Muscle layer of colon (tissue), 2 donors: ENCODE data around the gene GPR158.

Experiments
- H3K27ac ChIP-seq: one replicate; pipeline ENCODE4 v1.7.0; 2013; ENCODE audit warnings: low read depth, mild to moderate bottlenecking, low read length, moderate library complexity
- H3K27me3 ChIP-seq, 2 donors: one replicate each; pipeline ENCODE4 v1.7.0; 2013; ENCODE audit warnings: low read length in 2 of 2, mild to moderate bottlenecking in 2 of 2; ENCODE audit not compliant: insufficient read depth in 2 of 2, control insufficient read depth in 1 of 2
- H3K36me3 ChIP-seq: one replicate; pipeline ENCODE4 v1.7.0; 2013; ENCODE audit warnings: mild to moderate bottlenecking, low read length; ENCODE audit not compliant: insufficient read depth
- H3K4me1 ChIP-seq: one replicate; pipeline ENCODE4 v1.7.0; 2013; ENCODE audit warnings: mild to moderate bottlenecking, low read length; ENCODE audit not compliant: insufficient read depth
- H3K4me3 ChIP-seq, 2 donors: one replicate each; pipeline ENCODE4 v1.7.0; 2013; ENCODE audit warnings: low read length in 2 of 2, low read depth in 1 of 2, mild to moderate bottlenecking in 1 of 2, moderate library complexity in 1 of 2
- H3K9ac ChIP-seq: one replicate; pipeline ENCODE4 v1.7.0; 2013; ENCODE audit warnings: low read length
- H3K9me3 ChIP-seq: one replicate; pipeline ENCODE4 v1.7.0; 2013; ENCODE audit warnings: mild to moderate bottlenecking, low read length
- donor health status: abdominal sarcoma.
- donor health status: Adenocarcinoma of cecum.

GPR158 gene

GRCh38 chr10:25278180-25278579 is 103.4 kb downstream of the GPR158 start:
- Histone ChIP-seq H3K9ac (no peak overlapping the region), H3K27me3 (no peaks in the 10 kb centered on the region), H3K9me3 (no peaks in the 10 kb centered on the region), H3K36me3 (no peaks in the 10 kb centered on the region), H3K4me1 (no peaks in the 10 kb centered on the region), H3K4me3 (no peak overlapping the region), H3K27ac (no peak overlapping the region)

- no peak overlapping the region for H3K27ac ChIP-seq
- H3K27me3 ChIP-seq: no peaks in the 10 kb centered on the region
- no peak overlapping the region for H3K9ac ChIP-seq
- no peaks in the 10 kb centered on the region for H3K36me3 ChIP-seq
- no peaks in the 10 kb centered on the region for H3K4me1 ChIP-seq
- H3K4me3 ChIP-seq: no peak overlapping the region
- no peaks in the 10 kb centered on the region for H3K9me3 ChIP-seq
Measured at GRCh38 chr10:25280076-25280475, 105.3 kb downstream of the GPR158 start.

DNA sequence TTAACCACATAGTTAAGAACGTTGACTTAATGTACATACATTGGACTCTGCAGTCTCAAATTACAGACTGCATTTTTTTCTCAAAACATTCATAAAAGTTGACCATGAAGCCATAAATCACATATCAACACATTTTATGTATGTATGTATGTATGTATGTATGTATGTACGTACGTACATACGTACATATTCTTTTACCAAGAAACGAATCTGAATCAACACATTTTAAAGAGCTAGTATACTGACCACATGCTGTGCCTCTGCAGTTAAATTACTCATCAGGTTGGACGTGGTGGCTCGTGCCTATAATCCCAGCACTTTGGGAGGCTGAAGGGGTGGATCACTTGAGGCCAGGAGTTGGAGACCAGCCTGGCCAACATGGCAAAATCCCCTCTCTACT is 105.8 kb downstream of the GPR158 start:
- Histone ChIP-seq H3K9ac (no peak overlapping the region), H3K4me3 (no peak overlapping the region), H3K9me3 (no peaks in the 10 kb centered on the region), H3K27me3 (no peaks in the 10 kb centered on the region), H3K36me3 (no peaks in the 10 kb centered on the region), H3K27ac (no peak overlapping the region), H3K4me1 (no peaks in the 10 kb centered on the region)

DNA sequence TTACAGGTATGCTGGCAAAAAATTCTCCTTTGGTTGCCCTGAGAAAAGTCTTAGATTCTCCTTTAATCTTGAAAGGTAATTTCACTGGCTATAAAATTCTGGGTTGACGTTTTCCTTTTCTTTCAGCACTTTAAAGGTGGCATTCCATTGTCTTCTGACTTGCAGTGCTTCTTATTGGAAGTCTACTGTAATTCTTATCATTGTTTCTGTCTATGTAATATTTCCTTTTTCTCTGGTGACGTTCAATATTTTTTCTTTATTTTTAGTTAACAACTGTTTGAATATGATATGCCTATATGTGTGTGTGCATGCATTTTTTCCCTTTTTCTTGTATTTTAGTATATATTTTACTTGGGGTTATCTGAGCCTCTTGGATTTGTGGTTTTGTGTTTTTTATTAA is 111.0 kb downstream of the GPR158 start:
- Histone ChIP-seq H3K4me1 (no peaks in the 10 kb centered on the region), H3K4me3 (no peak overlapping the region), H3K27ac (no peak overlapping the region), H3K27me3 (no peaks in the 10 kb centered on the region), H3K9me3 (no peaks in the 10 kb centered on the region), H3K9ac (no peak overlapping the region), H3K36me3 (no peaks in the 10 kb centered on the region)

DNA sequence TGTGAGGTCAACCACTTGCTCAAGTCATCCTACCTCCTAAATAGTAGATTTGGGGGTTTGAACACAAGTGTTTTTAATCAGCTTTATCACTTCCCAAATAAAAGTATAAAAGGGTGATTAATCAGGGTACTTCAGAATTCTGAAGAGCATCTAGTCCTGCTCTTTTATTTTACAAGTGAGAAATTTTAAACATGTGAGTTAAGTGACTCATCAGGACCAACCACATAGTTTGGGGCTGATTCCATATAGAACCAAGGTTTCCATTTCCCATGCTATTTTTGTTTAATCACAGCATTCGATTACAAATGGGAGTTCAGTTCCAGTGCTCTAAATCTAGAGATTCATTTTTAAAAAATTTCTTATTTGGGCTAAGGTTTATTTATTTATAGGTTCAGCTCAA is 113.4 kb downstream of the GPR158 start:
- Histone ChIP-seq H3K4me1 (no peaks in the 10 kb centered on the region), H3K9me3 (no peaks in the 10 kb centered on the region), H3K27me3 (no peaks in the 10 kb centered on the region), H3K36me3 (no peaks in the 10 kb centered on the region), H3K4me3 (no peak overlapping the region), H3K27ac (no peak overlapping the region), H3K9ac (no peak overlapping the region)

- H3K27ac ChIP-seq: no peak overlapping the region
- H3K9me3 ChIP-seq: no peaks in the 10 kb centered on the region
- no peaks in the 10 kb centered on the region for H3K27me3 ChIP-seq
- H3K4me1 ChIP-seq: no peaks in the 10 kb centered on the region
- H3K4me3 ChIP-seq: no peak overlapping the region
- H3K36me3 ChIP-seq: no peaks in the 10 kb centered on the region
- H3K9ac ChIP-seq: no peak overlapping the region
Measured at GRCh38 chr10:25294032-25294926, 119.5 kb downstream of the GPR158 start.

DNA sequence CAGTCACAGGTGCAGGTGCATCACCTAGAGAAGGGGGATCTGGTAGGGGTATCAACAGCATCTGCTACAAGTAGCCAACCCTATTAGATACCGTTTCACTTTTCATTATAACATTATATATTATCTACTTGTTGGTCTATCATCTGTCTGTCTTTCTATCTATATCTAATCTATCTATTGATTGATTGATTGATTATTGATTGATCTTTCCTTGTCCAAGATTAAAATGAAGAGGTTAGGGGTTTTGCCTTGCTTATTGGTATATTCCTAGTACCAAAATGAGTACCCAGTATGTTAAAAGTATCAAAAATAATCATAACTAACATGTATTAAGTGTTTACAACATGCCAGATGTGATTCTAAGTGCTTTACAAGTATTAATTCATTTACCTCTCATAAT is 121.5 kb downstream of the GPR158 start:
- Histone ChIP-seq H3K9me3 (no peaks in the 10 kb centered on the region), H3K4me3 (no peak overlapping the region), H3K9ac (no peak overlapping the region), H3K36me3 (no peaks in the 10 kb centered on the region), H3K4me1 (no peaks in the 10 kb centered on the region), H3K27me3 (no peaks in the 10 kb centered on the region), H3K27ac (no peak overlapping the region)

DNA sequence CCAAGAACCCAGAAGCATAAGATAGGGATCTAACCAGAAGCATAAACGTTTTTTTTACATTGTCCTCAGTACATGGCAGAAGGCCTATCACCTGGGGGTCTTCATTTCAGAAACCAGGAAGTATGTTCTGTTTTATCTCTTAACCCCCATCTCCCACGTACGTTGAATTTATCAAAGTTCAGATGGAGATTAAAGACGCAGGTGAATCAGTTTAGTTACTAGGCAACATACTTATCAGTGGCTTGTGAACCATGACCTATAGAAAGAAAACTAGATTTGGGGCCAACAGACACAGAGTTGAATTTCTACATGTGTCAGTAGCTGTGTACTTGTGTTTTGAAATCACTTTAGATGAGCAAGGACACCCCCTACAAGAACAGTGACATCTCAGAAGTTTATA is 122.7 kb downstream of the GPR158 start:
- H3K27ac ChIP-seq: no peak overlapping the region
- H3K9ac ChIP-seq: no peak overlapping the region
- H3K9me3 ChIP-seq: no peaks in the 10 kb centered on the region
- no peaks in the 10 kb centered on the region for H3K4me1 ChIP-seq
- no peaks in the 10 kb centered on the region for H3K27me3 ChIP-seq
- no peak overlapping the region for H3K4me3 ChIP-seq
- H3K36me3 ChIP-seq: no peaks in the 10 kb centered on the region

- Histone ChIP-seq H3K4me1 (no peaks in the 10 kb centered on the region), H3K27ac (no peak overlapping the region), H3K27me3 (no peaks in the 10 kb centered on the region), H3K4me3 (no peak overlapping the region), H3K36me3 (no peaks in the 10 kb centered on the region), H3K9me3 (no peaks in the 10 kb centered on the region), H3K9ac (no peak overlapping the region)
Measured at GRCh38 chr10:25300073-25300472, 125.3 kb downstream of the GPR158 start.

DNA sequence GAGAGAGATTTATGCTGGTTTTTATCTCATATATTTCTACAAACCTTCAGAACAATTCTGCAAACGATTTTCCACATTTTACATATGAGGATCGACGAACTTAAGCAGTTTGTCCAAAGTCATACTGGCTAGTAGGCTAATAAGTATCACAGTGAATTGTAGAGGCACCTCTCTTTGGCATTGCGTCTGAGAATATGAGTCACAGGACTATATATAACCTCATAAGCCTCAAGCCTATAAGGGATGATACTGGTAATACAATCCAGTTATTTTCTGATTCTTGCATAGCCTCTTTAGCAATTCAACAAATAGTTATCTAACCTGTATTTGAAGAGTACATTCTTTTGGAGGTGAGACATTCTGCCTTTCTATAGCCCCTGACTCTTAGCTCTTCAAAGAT is 129.8 kb downstream of the GPR158 start:
- Histone ChIP-seq H3K9ac (no peak overlapping the region), H3K9me3 (no peaks in the 10 kb centered on the region), H3K4me3 (no peak overlapping the region), H3K4me1 (no peaks in the 10 kb centered on the region), H3K27me3 (no peaks in the 10 kb centered on the region), H3K27ac (no peak overlapping the region), H3K36me3 (no peaks in the 10 kb centered on the region)

DNA sequence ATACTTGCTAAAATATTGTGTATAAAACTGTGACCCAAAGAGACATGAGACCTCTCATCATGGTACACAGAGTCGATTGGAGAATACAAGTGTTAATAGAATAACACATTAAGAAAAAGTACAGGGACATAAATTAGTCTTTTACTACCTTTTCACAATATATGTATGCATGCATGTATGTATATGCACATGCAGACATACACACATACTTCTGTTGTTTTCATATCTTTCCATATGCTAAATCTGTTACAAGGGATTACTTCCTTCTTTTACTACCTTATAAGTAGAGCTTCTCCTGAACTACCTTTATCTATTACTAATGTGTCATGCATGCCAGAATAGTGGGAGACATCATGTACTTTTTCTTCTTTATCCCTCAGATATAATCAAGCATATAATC is 131.6 kb downstream of the GPR158 start:
- no peak overlapping the region for H3K27ac ChIP-seq
- H3K9me3 ChIP-seq: no peaks in the 10 kb centered on the region
- no peak overlapping the region for H3K9ac ChIP-seq
- no peaks in the 10 kb centered on the region for H3K4me1 ChIP-seq
- no peaks in the 10 kb centered on the region for H3K36me3 ChIP-seq
- H3K27me3 ChIP-seq: no peaks in the 10 kb centered on the region
- H3K4me3 ChIP-seq: no peak overlapping the region

- no peak overlapping the region for H3K27ac ChIP-seq
Measured at GRCh38 chr10:25308278-25308677, 133.5 kb downstream of the GPR158 start.

More at GRCh38 chr10:25308278-25308677, 133.5 kb downstream of the GPR158 start:
- Histone ChIP-seq H3K27me3 (no peaks in the 10 kb centered on the region), H3K9ac (no peak overlapping the region), H3K9me3 (no peaks in the 10 kb centered on the region), H3K4me3 (no peak overlapping the region), H3K36me3 (no peaks in the 10 kb centered on the region), H3K4me1 (no peaks in the 10 kb centered on the region)
